WTC11 (cell line): ENCODE measurements around the gene KIF2C. TPM values are rescaled to one million over a fixed set of nuclear protein-coding genes. Genes with fewer than 3 reads are reported as not detected.

Source experiments
- AR ChIP-seq: fragments of 250-450 bp; sonication (Bioruptor Pico); IDR thresholded peaks from 2 replicates; pipeline ENCODE4 v1.9.0; 2021; ENCODE audit warnings: mild to moderate bottlenecking
- CBFB ChIP-seq: sonication (generic); formaldehyde crosslinking; IDR thresholded peaks from 2 replicates; pipeline ENCODE4 v1.8.1; 2022; ENCODE audit warnings: mild to moderate bottlenecking, low read depth, missing genetic modification reagents
- CREB1 ChIP-seq: sonication (generic); formaldehyde crosslinking; IDR thresholded peaks from 2 replicates; pipeline ENCODE4 v1.8.0; 2023; ENCODE audit warnings: mild to moderate bottlenecking, missing genetic modification reagents
- E2F5 ChIP-seq: sonication (generic); formaldehyde crosslinking; IDR thresholded peaks from 2 replicates; pipeline ENCODE4 v1.8.1; 2022; ENCODE audit warnings: mild to moderate bottlenecking, moderate library complexity, missing genetic modification reagents
- EMX1 ChIP-seq: fragments of 250-450 bp; sonication (Bioruptor Pico); IDR thresholded peaks from 2 replicates; pipeline ENCODE4 v1.8.0; 2021; ENCODE audit warnings: mild to moderate bottlenecking
- FOXJ3 ChIP-seq: sonication (generic); formaldehyde crosslinking; IDR thresholded peaks from 2 replicates; pipeline ENCODE4 v1.9.0; 2021; ENCODE audit warnings: missing genetic modification reagents, mild to moderate bottlenecking, borderline replicate concordance
- FOXK1 ChIP-seq: sonication (generic); formaldehyde crosslinking; IDR thresholded peaks from 2 replicates; pipeline ENCODE4 v1.8.0; 2022; ENCODE audit warnings: mild to moderate bottlenecking, moderate library complexity, missing genetic modification reagents
- FOXP1 ChIP-seq: sonication (generic); formaldehyde crosslinking; IDR thresholded peaks from 2 replicates; pipeline ENCODE4 v1.8.0; 2022; ENCODE audit warnings: missing genetic modification reagents, mild to moderate bottlenecking, moderate library complexity, borderline replicate concordance
- GABPB1 ChIP-seq: sonication (generic); formaldehyde crosslinking; IDR thresholded peaks from 2 replicates; pipeline ENCODE4 v1.8.1; 2023; ENCODE audit warnings: mild to moderate bottlenecking, missing genetic modification reagents
- GRHL2 ChIP-seq: fragments of 250-450 bp; sonication (Bioruptor Pico); IDR thresholded peaks from 2 replicates; pipeline ENCODE4 v1.8.0; 2022; ENCODE audit warnings: mild to moderate bottlenecking, moderate library complexity; ENCODE audit not compliant: insufficient replicate concordance, severe bottlenecking
- HMGXB4 ChIP-seq: sonication (generic); formaldehyde crosslinking; IDR thresholded peaks from 2 replicates; pipeline ENCODE4 v1.8.1; 2023; ENCODE audit warnings: mild to moderate bottlenecking, moderate library complexity, missing genetic modification reagents
- IRF2 ChIP-seq: sonication (generic); formaldehyde crosslinking; IDR thresholded peaks from 2 replicates; pipeline ENCODE4 v1.8.0; 2022; ENCODE audit warnings: low read depth, missing genetic modification reagents, borderline replicate concordance
- KAT7 ChIP-seq: sonication (generic); formaldehyde crosslinking; IDR thresholded peaks from 2 replicates; pipeline ENCODE4 v1.8.1; 2023; ENCODE audit warnings: missing genetic modification reagents, mild to moderate bottlenecking, borderline replicate concordance
- MAX ChIP-seq: sonication (generic); formaldehyde crosslinking; IDR thresholded peaks from 2 replicates; pipeline ENCODE4 v1.8.0; 2022; ENCODE audit warnings: mild to moderate bottlenecking, missing genetic modification reagents
- NFATC4 ChIP-seq: fragments of 250-450 bp; sonication (Bioruptor Pico); IDR thresholded peaks from 2 replicates; pipeline ENCODE4 v1.9.0; 2021; ENCODE audit warnings: mild to moderate bottlenecking
- NR1H2 ChIP-seq: sonication (generic); formaldehyde crosslinking; IDR thresholded peaks from 2 replicates; pipeline ENCODE4 v1.9.0; 2021; ENCODE audit warnings: mild to moderate bottlenecking, moderate library complexity, missing genetic modification reagents
- NR3C1 ChIP-seq: sonication (generic); formaldehyde crosslinking; conservative IDR thresholded peaks from 2 replicates; pipeline ENCODE4 v1.8.1; 2023; ENCODE audit warnings: low read depth, mild to moderate bottlenecking, missing genetic modification reagents
- PRRX2 ChIP-seq: fragments of 250-450 bp; sonication (Bioruptor Pico); IDR thresholded peaks from 2 replicates; pipeline ENCODE4 v1.8.0; 2021; ENCODE audit warnings: mild to moderate bottlenecking
- RORB ChIP-seq: fragments of 250-450 bp; sonication (Bioruptor Pico); IDR thresholded peaks from 2 replicates; pipeline ENCODE4 v1.9.0; 2021; ENCODE audit warnings: mild to moderate bottlenecking
- SOX15 ChIP-seq: fragments of 250-450 bp; sonication (Bioruptor Pico); IDR thresholded peaks from 2 replicates; pipeline ENCODE4 v1.9.0; 2021; ENCODE audit warnings: mild to moderate bottlenecking
- TCF7 ChIP-seq: sonication (generic); formaldehyde crosslinking; IDR thresholded peaks from 2 replicates; pipeline ENCODE4 v1.8.0; 2022; ENCODE audit warnings: mild to moderate bottlenecking, low read depth, missing genetic modification reagents, moderate library complexity
- TP53 ChIP-seq: sonication (generic); formaldehyde crosslinking; IDR thresholded peaks from 2 replicates; pipeline ENCODE4 v1.8.1; 2023; ENCODE audit warnings: mild to moderate bottlenecking, missing genetic modification reagents
- USF2 ChIP-seq: sonication (generic); formaldehyde crosslinking; IDR thresholded peaks from 2 replicates; pipeline ENCODE4 v1.8.1; 2023; ENCODE audit warnings: mild to moderate bottlenecking, missing genetic modification reagents, moderate library complexity
- ZMAT4 ChIP-seq: fragments of 250-450 bp; sonication (Bioruptor Pico); IDR thresholded peaks from 2 replicates; pipeline ENCODE4 v1.9.0; 2021; ENCODE audit warnings: mild to moderate bottlenecking
- ZNF121 ChIP-seq: sonication (generic); formaldehyde crosslinking; IDR thresholded peaks from 2 replicates; pipeline ENCODE4 v1.8.0; 2023; ENCODE audit warnings: missing genetic modification reagents
- ZNF219 ChIP-seq: sonication (generic); formaldehyde crosslinking; IDR thresholded peaks from 2 replicates; pipeline ENCODE4 v1.8.0; 2023; ENCODE audit warnings: missing genetic modification reagents, mild to moderate bottlenecking, borderline replicate concordance
- ZNF317 ChIP-seq: sonication (generic); formaldehyde crosslinking; IDR thresholded peaks from 2 replicates; pipeline ENCODE4 v1.8.1; 2023; ENCODE audit warnings: low read depth, mild to moderate bottlenecking, moderate library complexity, missing genetic modification reagents, borderline replicate concordance
- total RNA-seq: library from RNA; stranded (reverse); gene quantifications from 3 replicates; pipeline ENCODE4 v1.2.3, GENCODE V29; 2021
- TF ChIP-seq, protein P1 (sequence below): sonication (generic); formaldehyde crosslinking; IDR thresholded peaks from 2 replicates; pipeline ENCODE4 v1.8.1; 2022; ENCODE audit warnings: mild to moderate bottlenecking, missing genetic modification reagents, moderate library complexity, borderline replicate concordance
- TF ChIP-seq, protein P2 (sequence below): sonication (generic); formaldehyde crosslinking; IDR thresholded peaks from 2 replicates; pipeline ENCODE4 v1.8.0; 2023; ENCODE audit warnings: missing genetic modification reagents
- TF ChIP-seq, protein P3 (sequence below): sonication (generic); formaldehyde crosslinking; IDR thresholded peaks from 2 replicates; pipeline ENCODE4 v1.8.0; 2022; ENCODE audit warnings: mild to moderate bottlenecking, missing genetic modification reagents

Gene KIF2C
- total RNA-seq, 1 experiment from 2014 or later, result 93.8 TPM

GRCh38 chr1:44775930-44776729 is 36.5 kb downstream of the KIF2C start (continued):
- TF ChIP-seq AR (CRISPR knock-in tag), result 0 out of 2 replicates have a peak, but pooled peaks have one; percentile 6
- no peak for TF ChIP-seq CREB1 (CRISPR knock-in tag)
- TF ChIP-seq NFATC4 (CRISPR knock-in tag), result no peak
- TF ChIP-seq CBFB, result no peak
- 0 out of 2 replicates have a peak, but pooled peaks have one; percentile 12 for TF ChIP-seq PRRX2 (CRISPR knock-in tag)
- no peak for TF ChIP-seq FOXP1 (CRISPR knock-in tag)
- 0 out of 2 replicates have a peak, but pooled peaks have one; percentile 2 for TF ChIP-seq KAT7 (CRISPR knock-in tag)
- TF ChIP-seq, protein P1, sequence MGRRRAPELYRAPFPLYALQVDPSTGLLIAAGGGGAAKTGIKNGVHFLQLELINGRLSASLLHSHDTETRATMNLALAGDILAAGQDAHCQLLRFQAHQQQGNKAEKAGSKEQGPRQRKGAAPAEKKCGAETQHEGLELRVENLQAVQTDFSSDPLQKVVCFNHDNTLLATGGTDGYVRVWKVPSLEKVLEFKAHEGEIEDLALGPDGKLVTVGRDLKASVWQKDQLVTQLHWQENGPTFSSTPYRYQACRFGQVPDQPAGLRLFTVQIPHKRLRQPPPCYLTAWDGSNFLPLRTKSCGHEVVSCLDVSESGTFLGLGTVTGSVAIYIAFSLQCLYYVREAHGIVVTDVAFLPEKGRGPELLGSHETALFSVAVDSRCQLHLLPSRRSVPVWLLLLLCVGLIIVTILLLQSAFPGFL (CRISPR knock-in tag), result no peak
- no peak for TF ChIP-seq SOX15 (CRISPR knock-in tag)
- no peak for TF ChIP-seq FOXJ3 (CRISPR knock-in tag)
- TF ChIP-seq E2F5, result no peak
- no peak for TF ChIP-seq NR3C1
- TF ChIP-seq GABPB1 (CRISPR knock-in tag), result no peak
- no peak for TF ChIP-seq RORB (CRISPR knock-in tag)
- TF ChIP-seq ZNF121, result no peak
- 0 out of 2 replicates have a peak, but pooled peaks have one; percentile 11 for TF ChIP-seq NR1H2 (CRISPR knock-in tag)
- no peak for TF ChIP-seq USF2
- TF ChIP-seq, protein P2, sequence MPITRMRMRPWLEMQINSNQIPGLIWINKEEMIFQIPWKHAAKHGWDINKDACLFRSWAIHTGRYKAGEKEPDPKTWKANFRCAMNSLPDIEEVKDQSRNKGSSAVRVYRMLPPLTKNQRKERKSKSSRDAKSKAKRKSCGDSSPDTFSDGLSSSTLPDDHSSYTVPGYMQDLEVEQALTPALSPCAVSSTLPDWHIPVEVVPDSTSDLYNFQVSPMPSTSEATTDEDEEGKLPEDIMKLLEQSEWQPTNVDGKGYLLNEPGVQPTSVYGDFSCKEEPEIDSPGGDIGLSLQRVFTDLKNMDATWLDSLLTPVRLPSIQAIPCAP (CRISPR knock-in tag), result no peak
- no peak for TF ChIP-seq EMX1 (CRISPR knock-in tag)
- TF ChIP-seq MAX (CRISPR knock-in tag), result no peak
- no peak; the same call in 1 of the 2 replicates for TF ChIP-seq ZNF317 (CRISPR knock-in tag)
- no peak for TF ChIP-seq GRHL2 (CRISPR knock-in tag)
- TF ChIP-seq HMGXB4 (CRISPR knock-in tag), result peak; percentile 30; the same call in 1 of the 2 replicates
- TF ChIP-seq ZNF219 (CRISPR knock-in tag), result no peak
- TF ChIP-seq FOXK1 (CRISPR knock-in tag), result no peak
- TF ChIP-seq ZMAT4 (CRISPR knock-in tag), result no peak
- TF ChIP-seq, protein P3, sequence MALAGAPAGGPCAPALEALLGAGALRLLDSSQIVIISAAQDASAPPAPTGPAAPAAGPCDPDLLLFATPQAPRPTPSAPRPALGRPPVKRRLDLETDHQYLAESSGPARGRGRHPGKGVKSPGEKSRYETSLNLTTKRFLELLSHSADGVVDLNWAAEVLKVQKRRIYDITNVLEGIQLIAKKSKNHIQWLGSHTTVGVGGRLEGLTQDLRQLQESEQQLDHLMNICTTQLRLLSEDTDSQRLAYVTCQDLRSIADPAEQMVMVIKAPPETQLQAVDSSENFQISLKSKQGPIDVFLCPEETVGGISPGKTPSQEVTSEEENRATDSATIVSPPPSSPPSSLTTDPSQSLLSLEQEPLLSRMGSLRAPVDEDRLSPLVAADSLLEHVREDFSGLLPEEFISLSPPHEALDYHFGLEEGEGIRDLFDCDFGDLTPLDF (CRISPR knock-in tag), result no peak
- no peak for TF ChIP-seq TP53 (CRISPR knock-in tag)
- 0 out of 2 replicates have a peak, but pooled peaks have one; percentile 2 for TF ChIP-seq TCF7 (CRISPR knock-in tag)
- no peak for TF ChIP-seq IRF2 (CRISPR knock-in tag)
